ENCODE data around the gene CERS6. TPM values are rescaled to one million over a fixed set of nuclear protein-coding genes. Genes with fewer than 3 reads are reported as not detected.
A peak's percentile ranks its signal among the peaks of the same experiment; 100 is the strongest.

The CERS6 gene
- total RNA-seq, 1 experiment from 2014 or later, result 17.3 TPM

- TF ChIP-seq CTCF (IDR thresholded peaks at IDR 0.05), result no peak
- TF ChIP-seq ESRRA (CRISPR knock-in tag; IDR thresholded peaks at IDR 0.05; ENCODE audit: borderline replicate concordance), result no peak
- TF ChIP-seq USF1 (CRISPR knock-in tag; IDR thresholded peaks at IDR 0.05), result no peak
These were observed 33.5 kb upstream of the CERS6 start (continued) for GRCh38 chr2:168422584-168422983.

GRCh38 chr2:168424112-168424951 lies 31.7 kb upstream of the CERS6 start:
- H3K27ac Mint-ChIP-seq, result 0 out of 2 replicates have a peak overlapping the region, but pooled peaks have one; percentile 43
- DNase-seq (ENCODE audit: low spot score), result no peak
- H3K4me3 Mint-ChIP-seq, result no peak overlapping the region

GRCh38 chr2:168424971-168425370 lies 31.1 kb upstream of the CERS6 start:
- ChIA-PET CTCF (no interaction called here), POLR2A (no interaction called here)
- ATAC-seq (no peak), DNase-seq (ENCODE audit: low spot score) (no peak)
- Mint-ChIP-seq H3K36me3 (no peaks in the 10 kb centered on the region), H3K4me1 (peaks cover 25% of the 10 kb centered on the region), H3K27ac (no peak overlapping the region), H3K9me3 (no peaks in the 10 kb centered on the region), H3K27me3 (ENCODE audit: low read depth) (peaks cover 4% of the 10 kb centered on the region; the same call in 1 of the 2 replicates), H3K4me3 (no peak overlapping the region)
- TF ChIP-seq TEAD1 (CRISPR knock-in tag; IDR thresholded peaks at IDR 0.05), result no peak

More at GRCh38 chr2:168424112-168424951, 31.7 kb upstream of the CERS6 start:
- Mint-ChIP-seq H3K27me3 (ENCODE audit: low read depth) (peaks cover 4% of the 10 kb centered on the region; the same call in 1 of the 2 replicates), H3K4me1 (peaks cover 21% of the 10 kb centered on the region), H3K36me3 (no peaks in the 10 kb centered on the region), H3K9me3 (no peaks in the 10 kb centered on the region)
- POLR2A ChIA-PET, result no interaction called here
- no peak for TF ChIP-seq ZMAT4 (CRISPR knock-in tag; IDR thresholded peaks at IDR 0.05)
- no peak for TF ChIP-seq E2F4 (CRISPR knock-in tag; IDR thresholded peaks at IDR 0.05; ENCODE audit: borderline replicate concordance, low read depth)
- CTCF ChIA-PET, result no interaction called here
- no peak for ATAC-seq

- ATAC-seq (no peak), DNase-seq (ENCODE audit: low spot score) (no peak)
- CTCF ChIA-PET, result no interaction called here
- Mint-ChIP-seq H3K27ac (no peak overlapping the region), H3K27me3 (ENCODE audit: low read depth) (peaks cover 4% of the 10 kb centered on the region; the same call in 1 of the 2 replicates), H3K4me3 (no peak overlapping the region), H3K4me1 (peaks cover 37% of the 10 kb centered on the region), H3K9me3 (no peaks in the 10 kb centered on the region), H3K36me3 (no peaks in the 10 kb centered on the region)
- POLR2A ChIA-PET, result no interaction called here
- TF ChIP-seq ZNF263 (CRISPR knock-in tag; IDR thresholded peaks at IDR 0.05; ENCODE audit: low read depth) (no peak), JAZF1 (CRISPR knock-in tag; IDR thresholded peaks at IDR 0.05) (no peak), NFATC4 (CRISPR knock-in tag; IDR thresholded peaks at IDR 0.05) (no peak), SMAD4 (CRISPR knock-in tag; IDR thresholded peaks at IDR 0.05) (no peak), ARID4B (CRISPR knock-in tag; IDR thresholded peaks at IDR 0.05; ENCODE audit: borderline replicate concordance) (no peak), ZNF512 (CRISPR knock-in tag; IDR thresholded peaks at IDR 0.05; ENCODE audit: borderline replicate concordance) (no peak), AFF4 (CRISPR knock-in tag; IDR thresholded peaks at IDR 0.05; ENCODE audit: borderline replicate concordance) (no peak), RORB (CRISPR knock-in tag; IDR thresholded peaks at IDR 0.05) (no peak)
These were observed 29.2 kb upstream of the CERS6 start for GRCh38 chr2:168426861-168427260.

Measured in WTC11 (cell line).